CD4-positive, alpha-beta T cell treated with Interleukin-12 subunit alpha and Interleukin-12 subunit beta, for 1 hour (primary cell): Measurements from ENCODE around the gene CLDND1.

Source experiments
- DNase-seq: peaks from one replicate; pipeline ENCODE4 v3.0.0-alpha.2; 2020

Gene CLDND1

GRCh38 chr3:98551236-98551635 is 28.5 kb upstream of the CLDND1 start:
- DNase-seq: no peak

- no peak for DNase-seq
Observed at GRCh38 chr3:98550833-98551232, 28.1 kb upstream of the CLDND1 start.

GRCh38 chr3:98548544-98548943 is 25.8 kb upstream of the CLDND1 start:
- no peak for DNase-seq

- DNase-seq: no peak
Observed at GRCh38 chr3:98545940-98546339, 23.2 kb upstream of the CLDND1 start.

- DNase-seq: no peak
Observed at GRCh38 chr3:98542623-98543022, 19.9 kb upstream of the CLDND1 start.

GRCh38 chr3:98541695-98542094 is 19.0 kb upstream of the CLDND1 start:
- DNase-seq: no peak

- DNase-seq: peak; percentile 38
Observed at GRCh38 chr3:98540346-98540745, 17.6 kb upstream of the CLDND1 start.

- no peak for DNase-seq
Observed at GRCh38 chr3:98536456-98537017, 13.8 kb upstream of the CLDND1 start.

GRCh38 chr3:98534734-98535133 is 12.0 kb upstream of the CLDND1 start:
- no peak for DNase-seq

- no peak for DNase-seq
Observed at GRCh38 chr3:98534168-98534567, 11.5 kb upstream of the CLDND1 start.

- no peak for DNase-seq
Observed at GRCh38 chr3:98532709-98533571, 10.2 kb upstream of the CLDND1 start.

GRCh38 chr3:98532275-98532637 is 9.6 kb upstream of the CLDND1 start:
- DNase-seq: no peak

- no peak for DNase-seq
Observed at GRCh38 chr3:98531622-98532274, 9.0 kb upstream of the CLDND1 start, which contains the start of gene GPR15. Gene GPR15 (plus strand): TSS chr3:98531978. CDS start chr3:98532034, 56 bp downstream.

- no peak for DNase-seq
Observed at GRCh38 chr3:98530676-98531075, 8.0 kb upstream of the CLDND1 start.

GRCh38 chr3:98529856-98530459 is 7.3 kb upstream of the CLDND1 start:
- no peak for DNase-seq

- DNase-seq: no peak
Observed at GRCh38 chr3:98528474-98529346, 6.0 kb upstream of the CLDND1 start.

GRCh38 chr3:98525494-98525893 is 2.8 kb upstream of the CLDND1 start:
- DNase-seq: peak; percentile 27

- DNase-seq: peak; percentile 49
Observed at GRCh38 chr3:98521897-98522543, 682 bp downstream of the CLDND1 start.

GRCh38 chr3:98519351-98519750 is 3.4 kb downstream of the CLDND1 start:
- DNase-seq: no peak

GRCh38 chr3:98518816-98519215 is 3.9 kb downstream of the CLDND1 start:
- no peak for DNase-seq

GRCh38 chr3:98514948-98515347 is 7.8 kb downstream of the CLDND1 start:
- no peak for DNase-seq

- DNase-seq: no peak
Observed at GRCh38 chr3:98513736-98514135, 9.0 kb downstream of the CLDND1 start.
